Activated CD8-positive, alpha-beta T cell treated with anti-CD3 and anti-CD28 coated beads, Interleukin-2, amount 10 ng/mL, durations not matched to agents 7 days and 5 days (primary cell): Measurements from ENCODE around the gene AGPS. TPM values are rescaled to one million over a fixed set of nuclear protein-coding genes. Genes with fewer than 3 reads are reported as not detected.

ENCODE experiments used
- ATAC-seq: fragments of 150-1000 bp; cut with Tn5 transposase; one replicate; pipeline ENCODE4 v1.10.0; 2021; ENCODE audit warnings: moderate library complexity
- CTCF ChIA-PET: fragments of 350-600 bp; sonication (Branson Sonifier 250); formaldehyde crosslinking; loops from one replicate; lab custom pipeline; 2021; ENCODE audit warnings: antibody characterized with exemption; lab: Charles Lee
- POLR2A ChIA-PET: fragments of 350-600 bp; sonication (Branson Sonifier 250); formaldehyde crosslinking; loops from one replicate; lab custom pipeline; 2021; ENCODE audit warnings: antibody characterized with exemption; lab: Charles Lee
- DNase-seq: peaks from one replicate; pipeline ENCODE4 v3.0.0-alpha.2; 2020
- H3K27ac Mint-ChIP-seq: one replicate; pipeline ENCODE4 v1.8.0; 2021; ENCODE audit warnings: mild to moderate bottlenecking, mixed read lengths
- H3K27me3 Mint-ChIP-seq: one replicate; pipeline ENCODE4 v1.8.0; 2021; ENCODE audit warnings: low read depth, mixed read lengths
- H3K36me3 Mint-ChIP-seq: one replicate; pipeline ENCODE4 v1.8.0; 2021; ENCODE audit warnings: low read depth, mixed read lengths
- H3K4me1 Mint-ChIP-seq: one replicate; pipeline ENCODE4 v1.8.0; 2021; ENCODE audit warnings: low read depth, mixed read lengths
- H3K4me3 Mint-ChIP-seq: one replicate; pipeline ENCODE4 v1.8.0; 2021; ENCODE audit warnings: mild to moderate bottlenecking, mixed read lengths
- H3K9me3 Mint-ChIP-seq: one replicate; pipeline ENCODE4 v1.8.0; 2022; ENCODE audit warnings: mixed read lengths; ENCODE audit not compliant: insufficient read depth
- total RNA-seq, 2 experiments: library from RNA; stranded (reverse); gene quantifications; one replicate each; pipeline ENCODE4 v1.2.3, GENCODE V29; 2021

The AGPS gene
- total RNA-seq, 2 experiments from 2014 or later: 65.9 to 67.9 TPM

DNA sequence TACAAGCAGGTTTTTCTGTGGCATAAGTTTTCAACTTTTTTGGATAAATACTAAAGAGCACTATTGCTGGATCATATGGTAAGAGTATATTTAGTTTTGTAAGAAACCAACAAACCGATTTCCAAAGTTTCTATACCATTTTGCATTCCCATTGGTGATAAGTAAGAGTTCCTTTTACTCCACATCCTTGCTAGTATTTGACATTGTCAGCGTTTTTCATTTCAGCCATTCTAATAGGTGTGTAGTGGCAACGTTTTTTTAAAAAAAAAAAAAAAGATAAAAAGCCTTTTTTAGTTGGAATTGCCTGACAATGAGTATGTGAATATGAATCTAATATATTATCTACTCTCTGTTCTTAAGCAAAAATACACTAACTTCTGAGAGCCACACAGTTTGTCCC is 185.9 kb downstream of the AGPS start:
- ATAC-seq (no peak), DNase-seq (no peak)
- Mint-ChIP-seq H3K4me1 (no peaks in the 10 kb centered on the region), H3K36me3 (no peaks in the 10 kb centered on the region), H3K9me3 (no peaks in the 10 kb centered on the region), H3K4me3 (no peak overlapping the region), H3K27me3 (peaks cover 3% of the 10 kb centered on the region), H3K27ac (no peak overlapping the region)
- ChIA-PET POLR2A (no interaction called here), CTCF (no interaction called here)

DNA sequence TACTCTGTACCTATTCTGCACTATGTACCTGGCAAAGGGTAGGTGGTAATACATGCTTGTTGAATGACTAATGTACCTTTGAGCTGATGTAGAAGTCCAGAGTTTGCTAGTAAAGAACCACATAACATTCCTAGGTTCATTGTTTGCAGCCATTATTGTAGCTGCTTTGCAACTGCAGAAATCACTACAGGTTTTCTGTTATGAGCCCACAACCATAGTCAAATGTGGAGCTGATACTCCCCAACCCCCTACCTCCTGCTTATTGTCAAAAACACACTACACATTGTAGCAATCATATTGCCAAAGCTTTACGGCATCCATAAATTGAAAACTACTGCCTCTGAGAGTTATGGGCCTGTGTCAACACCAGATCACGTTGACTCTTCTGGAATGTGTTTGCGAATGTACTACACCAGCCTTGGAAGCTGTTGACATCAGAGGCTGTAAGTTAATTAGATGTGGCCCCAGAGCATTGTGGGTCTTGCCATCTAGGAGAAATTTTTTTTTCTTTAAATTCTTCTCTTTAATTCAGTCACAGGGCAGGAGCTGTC is 187.0 kb downstream of the AGPS start:
- Mint-ChIP-seq H3K4me3 (no peak overlapping the region), H3K36me3 (no peaks in the 10 kb centered on the region), H3K9me3 (no peaks in the 10 kb centered on the region), H3K27me3 (no peaks in the 10 kb centered on the region), H3K27ac (no peak overlapping the region), H3K4me1 (no peaks in the 10 kb centered on the region)
- ATAC-seq: no peak
- POLR2A ChIA-PET: no interaction called here
- CTCF ChIA-PET: interaction anchor here (1.5 kb wide), 1 partner anchor 25 kb away, joined by 4 read pairs; no protein-coding TSS in a partner anchor
- no peak for DNase-seq

- CTCF ChIA-PET: no interaction called here
- H3K36me3 Mint-ChIP-seq: no peaks in the 10 kb centered on the region
- no peaks in the 10 kb centered on the region for H3K4me1 Mint-ChIP-seq
- POLR2A ChIA-PET: no interaction called here
- no peaks in the 10 kb centered on the region for H3K27me3 Mint-ChIP-seq
- H3K9me3 Mint-ChIP-seq: no peaks in the 10 kb centered on the region
- ATAC-seq (no peak), DNase-seq (no peak)
- no peak overlapping the region for H3K4me3 Mint-ChIP-seq
- H3K27ac Mint-ChIP-seq: no peak overlapping the region
Measured at GRCh38 chr2:177582000-177582399, 189.4 kb downstream of the AGPS start.

DNA sequence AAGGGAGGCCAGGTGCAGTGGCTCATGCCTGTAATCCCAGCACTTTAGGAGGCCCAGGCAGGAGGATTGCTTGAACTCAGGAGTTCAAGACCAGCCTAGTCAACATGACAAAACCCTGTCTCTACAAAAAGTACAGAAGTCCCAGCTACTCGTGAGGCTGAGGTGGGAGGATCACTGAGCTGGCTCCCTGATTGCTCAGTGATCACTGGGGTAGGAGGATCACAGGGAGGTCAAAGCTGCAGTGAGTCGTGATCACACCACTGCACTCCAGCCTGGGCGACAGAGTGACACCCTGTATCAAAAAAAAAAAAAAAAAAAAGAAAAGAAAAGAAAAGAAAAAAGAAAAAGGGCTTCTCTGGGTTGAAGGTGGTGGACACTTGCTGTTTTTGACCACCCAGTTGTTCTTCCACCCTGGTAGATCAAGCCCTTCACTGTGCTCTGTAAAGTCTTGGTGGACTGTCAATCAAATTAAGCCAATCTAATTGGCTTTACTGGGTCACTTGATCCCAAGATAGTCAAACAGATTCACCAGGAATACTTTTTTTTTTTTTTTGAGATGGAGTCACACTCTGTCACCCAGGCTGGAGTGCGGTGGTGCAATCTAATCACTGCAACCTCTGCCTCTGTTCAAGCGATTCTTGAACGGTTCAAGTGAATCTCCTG is 191.6 kb downstream of the AGPS start:
- POLR2A ChIA-PET: no interaction called here
- Mint-ChIP-seq H3K4me1 (no peaks in the 10 kb centered on the region), H3K36me3 (no peaks in the 10 kb centered on the region), H3K4me3 (no peak overlapping the region), H3K9me3 (no peaks in the 10 kb centered on the region), H3K27me3 (peaks cover 2% of the 10 kb centered on the region), H3K27ac (no peak overlapping the region)
- CTCF ChIA-PET: no interaction called here
- ATAC-seq (no peak), DNase-seq (no peak)

DNA sequence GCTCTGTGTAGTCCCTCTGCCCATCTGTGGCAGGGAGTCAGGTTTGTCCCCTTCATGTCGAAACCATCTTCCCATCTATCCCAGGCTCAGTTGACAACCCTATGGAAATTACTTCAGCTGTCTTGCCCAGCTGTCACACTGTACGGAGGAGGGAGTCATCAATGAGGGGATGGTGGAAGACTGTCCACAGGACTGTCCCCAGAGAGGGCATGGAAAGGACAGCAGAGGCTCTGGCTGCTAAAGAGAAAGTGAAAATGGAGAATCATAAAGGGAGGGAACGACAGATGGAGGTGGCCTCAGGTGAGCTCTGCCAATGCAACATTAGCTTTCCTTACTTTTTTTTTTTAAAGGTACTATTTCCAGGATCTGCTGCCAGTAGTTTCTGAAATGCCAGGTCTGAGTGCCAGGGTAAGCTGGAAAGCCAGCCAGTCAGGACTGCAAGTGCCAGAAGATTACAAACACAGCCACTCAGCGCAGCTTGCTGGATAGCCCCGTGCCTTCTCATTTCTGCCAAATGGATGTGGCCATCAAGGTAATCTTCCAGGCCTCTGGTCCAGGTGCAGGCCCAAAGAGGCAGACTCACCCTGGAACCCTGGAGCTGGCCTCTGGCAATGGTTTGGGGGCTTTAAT is 192.8 kb downstream of the AGPS start:
- no peak overlapping the region for H3K4me3 Mint-ChIP-seq
- ChIA-PET POLR2A (no interaction called here), CTCF (interaction anchor here (0.6 kb wide), 1 partner anchor 37 kb away, joined by 3 read pairs; no protein-coding TSS in a partner anchor)
- no peaks in the 10 kb centered on the region for H3K4me1 Mint-ChIP-seq
- H3K27ac Mint-ChIP-seq: no peak overlapping the region
- DNase-seq: no peak
- H3K27me3 Mint-ChIP-seq: peaks cover 7% of the 10 kb centered on the region
- no peaks in the 10 kb centered on the region for H3K36me3 Mint-ChIP-seq
- ATAC-seq: no peak
- no peaks in the 10 kb centered on the region for H3K9me3 Mint-ChIP-seq

- H3K36me3 Mint-ChIP-seq: no peaks in the 10 kb centered on the region
- ChIA-PET POLR2A (no interaction called here), CTCF (interaction anchor here (1.0 kb wide), 1 partner anchor 96 kb away, joined by 3 read pairs; no protein-coding TSS in a partner anchor)
- H3K27ac Mint-ChIP-seq: no peak overlapping the region
- no peak for ATAC-seq
- no peak overlapping the region for H3K4me3 Mint-ChIP-seq
- DNase-seq: no peak
- peaks cover 1% of the 10 kb centered on the region for H3K4me1 Mint-ChIP-seq
- H3K9me3 Mint-ChIP-seq: no peaks in the 10 kb centered on the region
- peaks cover 9% of the 10 kb centered on the region for H3K27me3 Mint-ChIP-seq
Measured at GRCh38 chr2:177586154-177586553, 193.6 kb downstream of the AGPS start.

DNA sequence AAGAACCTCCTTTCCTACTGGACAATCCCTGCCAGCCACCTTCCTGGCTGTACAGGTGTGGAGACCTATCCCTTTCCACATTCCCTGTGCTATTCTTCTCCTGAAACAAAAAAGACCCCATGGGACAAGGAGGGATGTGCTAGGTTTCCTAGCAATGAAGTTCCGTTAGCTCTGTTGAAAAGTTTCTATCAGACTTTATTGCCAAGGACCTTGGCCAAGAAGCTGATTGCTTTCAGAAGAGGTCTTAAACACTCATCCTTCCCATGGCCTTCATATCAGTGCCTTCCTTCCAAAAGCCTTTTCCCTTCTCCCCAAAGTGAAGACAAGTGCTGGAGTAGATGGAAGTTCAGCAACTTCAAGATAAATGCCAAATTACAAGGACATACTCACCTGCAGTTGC is 194.8 kb downstream of the AGPS start:
- H3K4me3 Mint-ChIP-seq: no peak overlapping the region
- ChIA-PET CTCF (no interaction called here), POLR2A (no interaction called here)
- H3K36me3 Mint-ChIP-seq: no peaks in the 10 kb centered on the region
- no peak for DNase-seq
- H3K9me3 Mint-ChIP-seq: no peaks in the 10 kb centered on the region
- no peak overlapping the region for H3K27ac Mint-ChIP-seq
- H3K27me3 Mint-ChIP-seq: peaks cover 9% of the 10 kb centered on the region
- peaks cover 5% of the 10 kb centered on the region for H3K4me1 Mint-ChIP-seq
- no peak for ATAC-seq

- peaks cover 5% of the 10 kb centered on the region for H3K4me1 Mint-ChIP-seq
- ChIA-PET POLR2A (no interaction called here), CTCF (no interaction called here)
- H3K9me3 Mint-ChIP-seq: no peaks in the 10 kb centered on the region
- no peak overlapping the region for H3K27ac Mint-ChIP-seq
- ATAC-seq (no peak), DNase-seq (no peak)
- peaks cover 12% of the 10 kb centered on the region for H3K27me3 Mint-ChIP-seq
- no peak overlapping the region for H3K4me3 Mint-ChIP-seq
- H3K36me3 Mint-ChIP-seq: no peaks in the 10 kb centered on the region
Measured at GRCh38 chr2:177588671-177589070, 196.1 kb downstream of the AGPS start.

GRCh38 chr2:177589186-177589585 is 196.6 kb downstream of the AGPS start:
- no peak overlapping the region for H3K4me3 Mint-ChIP-seq

GRCh38 chr2:177592397-177592796 is 199.8 kb downstream of the AGPS start:
- no peak for DNase-seq
- Mint-ChIP-seq H3K4me1 (peaks cover 5% of the 10 kb centered on the region), H3K27me3 (peaks cover 14% of the 10 kb centered on the region), H3K36me3 (no peaks in the 10 kb centered on the region), H3K27ac (no peak overlapping the region), H3K9me3 (no peaks in the 10 kb centered on the region), H3K4me3 (no peak overlapping the region)
- ChIA-PET CTCF (interaction anchor here (2.4 kb wide), 1 partner anchor 12 kb away, joined by 8 read pairs; no protein-coding TSS in a partner anchor), POLR2A (no interaction called here)
- ATAC-seq: no peak

More at GRCh38 chr2:177589186-177589585, 196.6 kb downstream of the AGPS start:
- Mint-ChIP-seq H3K36me3 (no peaks in the 10 kb centered on the region), H3K9me3 (no peaks in the 10 kb centered on the region), H3K4me1 (peaks cover 5% of the 10 kb centered on the region), H3K27me3 (peaks cover 12% of the 10 kb centered on the region), H3K27ac (no peak overlapping the region)
- DNase-seq (no peak), ATAC-seq (no peak)
- POLR2A ChIA-PET: no interaction called here
- CTCF ChIA-PET: no interaction called here

DNA sequence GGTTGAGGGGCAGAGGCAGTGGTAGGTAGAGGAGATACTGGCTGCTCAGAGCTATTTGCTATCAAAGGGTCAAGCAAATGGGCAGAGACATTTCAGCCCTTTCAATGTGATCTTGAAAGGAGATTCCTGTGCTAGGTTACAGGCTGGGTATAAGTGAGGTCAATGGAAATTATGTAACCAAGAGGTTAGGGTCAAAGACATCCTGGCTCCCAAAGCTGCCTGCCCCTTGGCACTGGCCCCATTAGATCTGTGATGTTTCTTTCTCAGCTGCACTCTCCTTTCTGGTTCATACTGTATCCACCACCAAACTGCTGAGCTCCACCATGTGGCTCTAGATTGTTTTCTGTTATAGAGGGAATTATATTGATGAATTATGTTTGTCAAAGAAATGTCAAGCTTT is 200.4 kb downstream of the AGPS start:
- Mint-ChIP-seq H3K36me3 (no peaks in the 10 kb centered on the region), H3K27ac (no peak overlapping the region), H3K27me3 (peaks cover 14% of the 10 kb centered on the region), H3K9me3 (no peaks in the 10 kb centered on the region), H3K4me1 (peaks cover 5% of the 10 kb centered on the region), H3K4me3 (no peak overlapping the region)
- DNase-seq: no peak
- ChIA-PET POLR2A (no interaction called here), CTCF (interaction anchor here (0.9 to 2.4 kb wide), 2 partner anchors 12 to 132 kb away, joined by 4 to 8 read pairs; no protein-coding TSS in a partner anchor)
- no peak for ATAC-seq

GRCh38 chr2:177593402-177593801 is 200.8 kb downstream of the AGPS start:
- no peaks in the 10 kb centered on the region for H3K9me3 Mint-ChIP-seq
- POLR2A ChIA-PET: no interaction called here
- ATAC-seq (no peak), DNase-seq (no peak)
- no peak overlapping the region for H3K4me3 Mint-ChIP-seq
- CTCF ChIA-PET: interaction anchor here (0.9 to 2.4 kb wide), 2 partner anchors 11 to 131 kb away, joined by 4 to 8 read pairs; no protein-coding TSS in a partner anchor
- H3K4me1 Mint-ChIP-seq: peaks cover 5% of the 10 kb centered on the region
- H3K27me3 Mint-ChIP-seq: peaks cover 16% of the 10 kb centered on the region
- no peak overlapping the region for H3K27ac Mint-ChIP-seq
- no peaks in the 10 kb centered on the region for H3K36me3 Mint-ChIP-seq
